Measurements from ENCODE around the gene TREM2.
"Not testable (repeated sequence)": the region's sequence is repeated elsewhere in the genome, so short reads cannot be mapped to it uniquely, and the experiment has no call there.

TREM2 gene

GRCh38 chr6:41153992-41154625 is 8.8 kb downstream of the TREM2 start, which contains the start of gene TREML1:
Gene TREML1, minus strand, starts transcription at chr6:41154347. Its CDS starts 59 bp downstream, at chr6:41154288.
- DNase-seq: no peak

GRCh38 chr6:41153451-41153850 is 9.5 kb downstream of the TREM2 start:
- DNase-seq: no peak

- no peak for DNase-seq
These were observed 12.2 kb downstream of the TREM2 start for GRCh38 chr6:41150671-41151070.

GRCh38 chr6:41147917-41148316 is 15.0 kb downstream of the TREM2 start:
- no peak for DNase-seq

- no peak for DNase-seq
These were observed 26.0 kb downstream of the TREM2 start for GRCh38 chr6:41136911-41137310.

- no peak for DNase-seq
These were observed 27.7 kb downstream of the TREM2 start for GRCh38 chr6:41135062-41135832.

GRCh38 chr6:41132254-41132653 is 30.7 kb downstream of the TREM2 start:
- no peak for DNase-seq

- DNase-seq: no peak
These were observed 37.6 kb downstream of the TREM2 start for GRCh38 chr6:41125282-41125681.

- no peak for DNase-seq
These were observed 40.0 kb downstream of the TREM2 start for GRCh38 chr6:41122918-41123317.

GRCh38 chr6:41122373-41122772 is 40.5 kb downstream of the TREM2 start:
- DNase-seq: no peak

GRCh38 chr6:41120058-41120457 is 42.9 kb downstream of the TREM2 start:
- DNase-seq: no peak

- no peak for DNase-seq
These were observed 43.4 kb downstream of the TREM2 start for GRCh38 chr6:41119508-41119907.

GRCh38 chr6:41115027-41115426 is 47.9 kb downstream of the TREM2 start:
- not testable (repeated sequence) for DNase-seq

- DNase-seq: no peak
These were observed 51.9 kb downstream of the TREM2 start for GRCh38 chr6:41111017-41111416.
